Measurements from ENCODE around the gene KCNQ5.

KCNQ5 gene

DNA sequence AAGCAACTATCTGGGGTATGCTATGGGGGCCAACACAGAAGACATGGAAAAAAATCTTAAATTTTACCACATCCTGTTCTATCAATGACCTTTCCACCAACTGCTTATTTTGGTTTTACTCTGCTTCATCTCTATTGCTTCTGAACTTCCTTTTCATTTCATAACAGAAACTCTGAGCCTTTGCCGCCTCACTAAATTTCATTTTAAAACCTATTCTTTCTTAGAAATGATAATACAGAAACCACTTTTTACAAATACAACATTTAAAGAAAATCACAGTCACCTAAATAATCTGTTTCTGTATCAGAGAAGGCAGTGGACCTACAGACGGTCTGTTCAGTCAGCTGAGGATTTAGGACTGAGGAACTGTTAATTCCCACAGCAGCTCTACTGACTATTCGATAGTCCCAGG is 117.5 kb downstream of the KCNQ5 start:
- in situ Hi-C loops (cut with MboI; ENCODE audit: low sequenced_read_pairs): no loop called here

DNA sequence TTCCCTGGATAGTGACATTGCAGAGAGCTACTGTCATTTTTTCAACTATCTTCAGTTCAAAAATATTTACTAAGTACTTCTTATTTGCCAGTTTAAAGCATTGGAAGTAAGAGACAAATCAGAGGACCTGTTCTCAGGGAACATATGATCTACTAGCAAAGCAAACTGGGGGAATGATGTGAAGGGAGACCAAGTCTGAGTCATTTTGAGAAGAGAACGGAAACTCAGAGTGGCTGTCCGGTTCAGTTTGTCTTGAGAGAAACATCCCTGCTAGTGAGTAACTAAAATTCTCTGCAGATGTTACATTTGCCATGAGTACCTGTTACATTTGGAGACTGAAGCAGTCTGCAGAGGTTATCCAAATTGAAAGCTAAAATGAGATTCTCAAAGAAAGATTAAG is 118.3 kb downstream of the KCNQ5 start:
- in situ Hi-C loops (cut with MboI; ENCODE audit: low sequenced_read_pairs): no loop called here

DNA sequence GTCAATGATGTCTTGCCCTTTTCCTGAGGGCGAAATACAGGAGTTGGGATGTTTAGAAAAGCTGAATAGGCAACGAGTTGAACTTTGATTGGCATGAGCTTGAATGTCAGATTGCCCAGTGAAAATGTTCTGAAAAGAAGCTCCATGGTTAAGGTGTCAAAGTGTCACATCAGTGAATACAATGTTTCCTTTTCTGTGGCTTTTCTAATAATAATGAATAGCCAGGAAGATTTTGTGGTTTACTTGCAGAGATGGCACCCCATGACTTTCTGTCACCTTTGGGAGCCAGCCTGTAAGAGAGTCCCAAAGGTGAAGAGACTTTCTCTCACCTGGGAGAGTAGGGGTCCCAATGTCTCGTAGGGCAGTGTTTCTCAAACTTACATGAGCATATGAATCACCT is 119.2 kb downstream of the KCNQ5 start:
- in situ Hi-C loops (cut with MboI; ENCODE audit: low sequenced_read_pairs): no loop called here

DNA sequence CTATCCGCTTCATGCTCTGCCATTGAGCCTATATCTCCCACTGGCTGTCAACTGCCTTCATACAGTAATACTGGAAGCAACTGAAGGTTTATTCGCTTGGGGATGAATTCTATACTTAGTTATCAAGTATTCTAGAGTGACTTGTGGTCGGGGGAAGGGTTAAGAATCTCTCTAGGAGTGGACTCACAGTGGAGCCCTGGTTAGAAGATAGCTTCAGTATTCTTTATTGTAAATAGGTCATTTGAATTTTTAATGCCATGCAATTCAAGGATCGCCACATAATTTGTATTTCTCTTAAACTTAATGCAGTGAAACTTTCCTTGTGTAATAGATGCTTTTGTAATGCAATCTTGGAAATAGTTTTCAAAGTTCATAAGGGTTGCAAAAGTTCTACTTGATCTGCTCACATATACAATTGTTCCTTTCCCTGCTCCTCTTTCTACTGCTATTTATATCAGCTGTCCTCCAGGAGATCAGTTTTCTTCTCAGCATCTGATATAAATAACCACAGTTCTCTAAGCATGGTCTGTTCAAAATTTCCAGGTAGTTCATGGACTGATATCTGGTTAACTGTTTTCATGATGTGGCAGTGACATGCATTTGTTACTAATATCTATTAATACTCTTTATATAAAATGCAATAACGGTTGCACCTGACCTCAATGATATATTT is 120.3 kb downstream of the KCNQ5 start:
- in situ Hi-C loops (cut with MboI; ENCODE audit: low sequenced_read_pairs): no loop called here

DNA sequence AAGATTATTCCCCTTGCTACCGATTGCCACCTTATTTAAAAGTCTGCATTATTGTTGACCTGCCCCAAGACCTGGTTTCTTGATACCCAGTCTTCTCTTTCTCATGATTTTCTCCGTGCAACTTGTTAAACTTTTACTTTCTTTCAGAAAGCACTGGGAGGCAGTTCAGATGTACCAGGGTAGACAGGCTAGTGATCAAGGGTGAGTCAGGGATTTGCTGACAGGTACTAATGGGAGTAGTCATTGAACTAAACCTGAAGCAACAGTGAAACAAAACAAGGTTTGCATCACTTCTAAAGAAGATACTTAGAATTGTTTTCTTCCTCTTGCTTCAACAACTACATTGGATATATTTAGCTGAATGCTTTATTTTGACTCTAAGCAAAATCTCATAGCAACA is 124.4 kb downstream of the KCNQ5 start:
- in situ Hi-C loops (cut with MboI; ENCODE audit: low sequenced_read_pairs): no loop called here

DNA sequence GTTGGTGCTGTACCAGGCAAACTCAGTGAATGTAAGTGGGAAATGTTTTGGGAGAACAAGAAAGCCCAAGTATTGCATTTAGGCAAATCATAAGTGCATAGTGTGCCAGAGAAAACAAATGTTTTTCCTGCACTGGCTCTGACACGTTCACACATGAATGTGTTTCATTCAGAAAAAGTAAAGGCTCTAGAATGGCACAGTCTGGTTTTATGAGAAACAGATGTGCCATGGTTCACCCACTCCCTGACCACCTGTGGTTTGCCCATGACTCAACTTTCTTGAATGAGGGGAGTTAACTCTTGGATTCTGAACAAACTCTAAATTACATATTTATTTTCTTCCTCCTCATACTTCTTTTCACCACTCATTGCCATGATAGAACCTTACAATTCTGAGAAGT is 126.9 kb downstream of the KCNQ5 start:
- in situ Hi-C loops (cut with MboI; ENCODE audit: low sequenced_read_pairs): no loop called here

DNA sequence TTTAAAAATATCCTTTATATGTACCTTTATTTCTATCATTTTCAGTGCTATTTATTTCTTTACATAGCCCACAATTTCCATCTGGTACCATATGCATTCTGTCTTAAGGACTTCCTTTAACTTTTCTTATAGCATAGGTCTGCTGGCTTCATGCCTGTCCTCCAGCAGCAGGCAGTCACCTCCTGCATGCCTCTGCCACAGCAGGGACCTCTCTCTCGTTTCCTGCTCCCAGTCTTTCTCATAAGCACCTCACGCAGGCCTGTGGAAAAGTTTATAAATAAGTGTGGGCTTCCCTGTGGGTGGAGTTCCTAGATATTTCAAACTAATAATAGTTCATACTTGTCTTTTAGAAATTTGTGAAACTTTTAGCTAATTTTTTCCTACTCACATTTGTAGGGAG is 133.9 kb downstream of the KCNQ5 start:
- in situ Hi-C loops (cut with MboI; ENCODE audit: low sequenced_read_pairs): no loop called here

DNA sequence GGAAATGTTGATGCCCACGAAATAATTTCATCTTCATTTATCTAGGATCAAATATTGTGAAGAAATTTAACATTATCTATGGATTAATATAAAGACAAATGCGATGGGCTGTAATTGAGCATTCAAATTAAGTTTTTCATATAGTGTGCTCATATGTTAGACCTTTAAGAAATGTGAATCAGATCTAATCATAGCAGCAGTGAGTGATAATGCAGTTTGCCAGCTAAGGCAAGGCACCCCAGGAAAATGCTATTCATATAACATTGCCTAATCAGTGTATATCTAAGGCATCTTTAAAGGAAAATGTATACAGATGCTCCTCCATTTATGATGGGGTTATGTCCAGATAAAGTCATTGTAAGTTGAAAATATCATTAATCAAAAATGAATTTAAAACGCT is 135.2 kb downstream of the KCNQ5 start:
- in situ Hi-C loops (cut with MboI; ENCODE audit: low sequenced_read_pairs): no loop called here

DNA sequence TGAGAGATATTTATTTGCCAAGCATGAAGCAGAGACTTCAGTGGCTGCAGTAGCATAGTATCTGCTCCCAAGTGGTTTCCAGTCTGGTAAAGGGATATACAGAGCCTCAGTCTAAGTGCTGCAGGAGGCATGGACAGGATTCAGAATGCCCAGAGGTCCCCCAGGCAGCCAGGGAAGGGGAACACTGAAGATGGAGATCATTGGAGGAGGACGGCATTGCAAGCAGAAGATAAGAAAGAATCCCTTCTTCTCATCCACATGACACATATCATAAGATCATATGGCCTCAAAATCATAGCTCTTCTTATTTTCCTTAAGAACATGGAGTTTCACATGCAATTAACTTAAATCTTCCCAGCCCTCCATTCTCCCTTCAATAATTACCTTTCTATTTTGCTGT is 136.1 kb downstream of the KCNQ5 start:
- in situ Hi-C loops (cut with MboI; ENCODE audit: low sequenced_read_pairs): no loop called here

DNA sequence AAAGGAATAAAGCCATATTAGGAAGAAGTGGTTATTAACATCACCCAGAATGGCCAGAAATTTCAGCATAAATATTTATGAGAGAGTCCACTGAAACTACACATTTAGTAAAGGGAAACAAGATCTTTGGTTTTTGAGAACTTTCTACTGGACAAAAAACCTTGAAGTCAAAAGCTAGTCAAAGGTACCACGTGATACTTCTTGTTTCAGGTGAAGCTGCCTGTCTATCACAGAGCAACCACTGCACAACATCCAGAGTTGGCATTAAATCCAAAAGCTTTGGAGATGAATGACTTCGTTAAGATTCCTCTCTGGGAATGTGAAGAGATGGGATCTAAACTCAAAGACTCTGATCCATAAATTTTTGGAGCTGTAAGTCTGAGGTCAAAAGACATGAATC is 137.0 kb downstream of the KCNQ5 start:
- in situ Hi-C loops (cut with MboI; ENCODE audit: low sequenced_read_pairs): no loop called here

DNA sequence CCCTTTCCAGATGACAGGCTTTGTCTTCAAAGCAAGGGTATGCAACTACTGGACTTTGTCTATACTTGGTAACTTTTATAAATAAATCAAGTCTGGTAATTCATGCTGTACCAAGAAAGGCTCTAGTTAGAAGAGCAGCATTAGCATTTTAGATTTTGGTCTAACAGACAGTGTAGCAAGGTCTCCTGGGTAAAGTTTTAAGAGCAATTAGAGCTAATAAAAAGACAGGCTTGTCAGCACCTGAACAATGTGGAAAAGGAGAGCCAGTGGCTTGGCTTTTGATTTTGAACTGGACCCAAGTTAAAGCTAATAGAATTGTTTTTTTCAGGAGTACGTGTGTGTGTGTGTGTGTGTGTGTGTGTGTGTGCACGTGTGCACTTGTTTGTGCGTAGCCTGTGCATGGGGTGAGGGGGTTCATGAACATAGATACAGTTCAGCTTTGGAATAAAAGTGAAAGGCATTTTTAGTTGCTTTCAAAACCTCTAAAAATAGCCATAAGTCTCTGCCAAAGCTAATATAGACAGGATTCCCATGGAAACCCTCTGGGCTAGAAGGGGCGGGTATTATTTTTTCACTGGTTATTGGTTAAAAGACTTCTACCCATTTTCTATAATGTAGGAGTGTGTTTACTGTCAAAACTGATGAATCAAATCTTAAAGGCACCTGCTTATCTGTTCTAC is 138.4 kb downstream of the KCNQ5 start:
- in situ Hi-C loops (cut with MboI; ENCODE audit: low sequenced_read_pairs): no loop called here

DNA sequence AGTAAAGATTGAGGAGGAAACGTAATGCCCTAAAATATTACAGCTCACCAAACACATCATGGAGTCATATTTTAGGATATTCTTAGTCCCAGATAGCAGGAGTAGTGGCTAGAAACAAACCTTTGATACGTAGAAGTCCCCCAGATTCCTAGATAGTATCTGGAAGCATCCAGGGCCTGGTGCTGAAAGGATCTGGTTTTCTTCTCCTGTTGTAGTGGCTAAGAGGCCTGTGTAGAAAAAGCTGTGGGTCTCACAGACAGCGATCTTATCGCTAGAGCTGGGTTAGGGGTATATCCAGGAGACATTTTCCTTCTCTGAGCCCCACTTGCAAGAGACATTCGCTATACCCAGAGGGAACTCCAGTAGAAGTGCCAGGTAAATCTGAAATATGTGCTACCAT is 139.9 kb downstream of the KCNQ5 start:
- in situ Hi-C loops (cut with MboI; ENCODE audit: low sequenced_read_pairs): no loop called here

DNA sequence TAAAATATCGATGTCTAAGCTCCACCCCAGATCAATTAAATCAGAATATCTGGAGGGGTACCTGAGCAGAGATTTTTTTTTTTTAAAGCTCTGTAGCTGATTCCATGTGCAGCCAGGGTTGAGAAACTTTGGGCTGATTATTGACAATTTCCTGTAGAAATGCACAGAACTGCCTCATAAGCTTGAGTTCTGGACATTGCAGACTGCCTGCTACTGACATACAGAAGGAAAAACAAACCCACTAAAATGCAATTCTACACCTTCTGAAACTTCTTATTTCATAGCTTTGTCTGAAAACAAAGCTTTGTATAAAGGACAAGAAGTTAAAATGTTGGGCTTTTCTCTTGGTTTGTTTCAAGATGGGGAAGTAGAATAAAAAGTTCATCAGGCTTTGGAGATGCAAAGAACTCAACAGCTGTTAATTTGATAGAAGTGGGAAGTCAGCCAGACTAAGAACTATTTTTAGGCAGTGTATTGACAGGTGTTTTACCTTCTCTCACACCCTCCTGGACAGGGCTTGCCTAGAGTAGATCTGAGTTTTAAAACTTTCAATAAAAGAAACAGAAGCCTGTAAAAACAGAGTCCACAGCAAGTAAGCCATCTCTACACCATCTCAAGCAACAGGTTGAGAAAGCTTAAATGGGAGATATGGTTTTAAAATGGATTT is 147.7 kb downstream of the KCNQ5 start:
- in situ Hi-C loops (cut with MboI; ENCODE audit: low sequenced_read_pairs): no loop called here

DNA sequence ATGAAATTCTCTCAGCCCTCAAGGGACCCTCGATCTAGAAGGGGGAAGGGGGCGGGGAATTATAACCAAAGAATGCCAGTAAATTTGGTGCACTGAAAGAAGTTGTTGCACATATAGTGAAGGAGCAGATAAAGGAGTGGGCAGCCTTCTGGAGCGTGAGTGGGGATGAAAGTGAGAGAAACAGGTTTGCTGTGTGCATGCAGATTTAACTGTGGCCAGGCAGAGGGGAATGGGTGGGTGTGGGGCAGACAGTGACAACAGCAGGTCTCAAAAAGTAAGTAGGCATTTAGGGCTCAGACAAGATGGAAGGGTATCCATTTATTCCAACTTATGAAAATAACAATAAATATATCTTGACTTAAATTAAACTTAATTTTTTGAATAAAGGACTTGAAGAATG is 149.1 kb downstream of the KCNQ5 start:
- in situ Hi-C loops (cut with MboI; ENCODE audit: low sequenced_read_pairs): no loop called here

DNA sequence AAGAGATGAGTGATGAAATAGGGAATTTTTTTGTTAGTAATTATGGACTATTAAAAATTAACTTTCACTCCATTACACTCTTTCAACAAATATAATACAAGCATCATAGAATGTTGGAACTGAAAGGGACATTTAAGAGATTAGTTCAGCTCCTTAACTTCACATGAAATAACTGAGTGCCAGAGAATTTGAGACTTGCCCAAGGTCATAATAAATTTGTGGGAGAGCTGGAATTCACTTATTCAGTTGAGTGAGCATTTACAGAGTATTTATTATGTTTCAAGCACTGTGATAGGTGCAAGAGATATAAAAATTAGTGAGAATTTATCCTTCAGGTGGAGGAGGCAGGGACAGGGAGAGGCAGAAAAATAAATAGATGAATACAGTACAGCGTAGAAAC is 154.6 kb downstream of the KCNQ5 start:
- in situ Hi-C loops (cut with MboI; ENCODE audit: low sequenced_read_pairs): no loop called here

DNA sequence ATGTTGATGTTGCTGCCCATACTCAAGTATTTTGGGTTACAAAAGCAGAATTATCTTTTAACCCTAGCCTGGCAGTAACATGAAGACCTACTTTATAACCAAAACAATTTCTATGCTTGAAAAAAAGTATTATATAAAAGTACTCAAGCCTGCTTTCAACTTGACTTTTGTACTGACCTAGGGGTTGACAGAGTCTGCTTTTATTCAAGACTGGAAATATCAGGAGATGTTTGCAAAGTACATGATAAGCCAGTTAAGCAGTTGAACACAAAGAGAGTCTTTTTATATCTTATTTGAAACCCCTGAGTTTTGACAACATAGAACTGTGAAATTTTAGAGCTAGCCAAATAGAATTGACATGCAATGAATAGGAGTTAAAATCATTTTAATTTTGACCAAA is 159.8 kb downstream of the KCNQ5 start:
- in situ Hi-C loops (cut with MboI; ENCODE audit: low sequenced_read_pairs): no loop called here

DNA sequence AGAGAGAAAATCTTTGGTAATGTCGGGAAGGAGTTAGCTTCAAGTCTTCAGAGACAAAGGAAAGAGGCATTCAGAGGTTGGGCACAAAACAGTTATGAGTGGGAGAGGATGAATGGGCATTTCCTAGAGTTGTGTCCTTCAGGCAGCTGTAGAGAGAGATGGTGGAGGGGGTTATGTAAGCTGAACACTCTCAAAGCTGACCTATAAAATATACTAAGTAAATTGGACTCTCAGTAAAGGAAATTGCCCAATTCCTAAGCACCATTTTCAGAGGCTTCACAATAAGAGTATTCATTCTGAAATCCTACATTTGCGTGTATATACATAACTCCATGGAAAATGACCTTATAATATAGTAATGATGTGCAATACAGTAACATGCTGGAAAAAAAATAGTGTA is 161.2 kb downstream of the KCNQ5 start:
- in situ Hi-C loops (cut with MboI; ENCODE audit: low sequenced_read_pairs): no loop called here

DNA sequence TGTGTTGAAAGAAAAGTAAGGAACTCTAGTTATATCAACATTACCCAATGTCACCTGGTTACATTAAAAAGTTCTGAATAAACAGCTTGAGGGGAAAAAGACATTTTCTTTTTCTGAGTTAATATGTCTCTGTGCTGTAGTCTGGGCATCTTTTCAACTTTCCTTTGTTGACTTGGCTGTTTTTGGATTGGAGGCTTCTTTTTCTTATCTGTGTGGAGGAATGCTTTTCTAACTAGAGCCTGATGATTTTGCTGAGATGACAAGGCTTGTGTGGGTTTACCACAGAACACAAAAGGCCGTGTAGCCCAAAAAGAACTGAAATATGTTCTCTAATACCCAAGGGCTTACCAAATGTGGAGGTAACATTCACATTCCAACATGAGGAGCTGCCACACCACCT is 161.8 kb downstream of the KCNQ5 start:
- in situ Hi-C loops (cut with MboI; ENCODE audit: low sequenced_read_pairs): no loop called here

DNA sequence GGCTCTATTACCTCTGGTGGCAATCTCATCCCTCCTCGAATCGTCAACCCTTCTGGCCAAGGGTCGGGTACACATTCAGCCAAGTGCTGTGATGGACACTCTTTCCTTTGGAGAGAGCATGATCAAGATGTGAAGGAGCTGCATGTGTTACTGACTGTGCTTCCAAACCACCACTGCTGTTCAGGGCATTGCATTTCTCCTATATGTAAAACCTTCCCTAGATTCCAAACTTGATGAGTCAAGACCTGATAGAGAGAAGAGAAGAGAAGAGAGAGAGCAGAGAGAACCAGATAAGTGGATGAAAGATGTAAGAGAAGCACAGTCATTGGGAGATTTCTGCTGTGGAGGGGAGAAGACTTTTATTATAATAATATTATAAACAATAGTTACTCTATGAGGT is 162.2 kb downstream of the KCNQ5 start:
- in situ Hi-C loops (cut with MboI; ENCODE audit: low sequenced_read_pairs): no loop called here

DNA sequence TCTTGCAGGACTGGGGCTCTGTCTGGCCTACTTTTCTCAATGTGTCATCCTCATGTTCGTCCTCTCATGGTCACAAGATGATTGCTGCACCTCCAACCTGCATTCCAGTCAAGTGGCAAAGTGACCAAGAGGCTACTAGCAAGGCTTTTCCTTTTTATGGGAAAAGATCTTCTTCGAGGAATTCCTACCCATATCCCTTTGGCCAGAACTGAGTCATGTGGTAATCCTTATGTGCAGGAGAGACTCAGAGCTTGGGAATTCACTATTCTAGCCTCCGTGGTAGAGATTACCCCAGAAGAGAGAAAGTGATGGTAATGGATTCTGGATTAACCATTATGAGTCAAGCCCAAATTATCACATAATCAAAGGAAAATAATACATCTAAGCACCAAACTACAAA is 162.7 kb downstream of the KCNQ5 start:
- in situ Hi-C loops (cut with MboI; ENCODE audit: low sequenced_read_pairs): no loop called here

DNA sequence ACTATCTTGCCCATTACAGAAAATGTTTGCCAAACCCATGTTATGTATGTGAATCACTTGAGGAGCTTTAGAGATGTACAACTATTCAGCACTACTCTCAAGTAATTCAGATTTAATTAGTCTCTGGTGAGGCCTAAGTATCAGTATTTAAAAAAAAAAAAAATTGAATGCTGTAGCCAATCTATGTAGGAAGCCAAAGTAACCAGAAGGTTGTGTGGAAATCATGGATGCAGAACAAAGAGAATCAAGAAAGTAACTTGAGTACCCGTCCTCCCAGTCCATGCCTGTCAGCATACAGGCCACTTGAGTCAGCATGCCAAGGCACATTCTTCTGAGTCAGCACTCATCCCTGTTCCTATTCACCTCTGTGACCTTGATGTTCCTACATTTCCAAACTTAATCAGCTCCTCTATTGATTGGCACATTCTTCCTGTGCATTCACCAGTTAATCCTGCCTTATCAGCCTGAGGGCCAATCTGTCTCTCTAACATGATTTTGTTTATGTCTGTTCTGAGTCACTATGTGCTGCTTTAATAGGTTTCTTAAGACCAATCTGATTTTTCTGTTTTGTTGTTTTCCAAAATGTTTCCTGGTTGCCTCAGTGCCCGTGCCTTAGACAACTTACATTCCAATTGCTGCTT is 165.6 kb downstream of the KCNQ5 start:
- in situ Hi-C loops (cut with MboI; ENCODE audit: low sequenced_read_pairs): no loop called here

DNA sequence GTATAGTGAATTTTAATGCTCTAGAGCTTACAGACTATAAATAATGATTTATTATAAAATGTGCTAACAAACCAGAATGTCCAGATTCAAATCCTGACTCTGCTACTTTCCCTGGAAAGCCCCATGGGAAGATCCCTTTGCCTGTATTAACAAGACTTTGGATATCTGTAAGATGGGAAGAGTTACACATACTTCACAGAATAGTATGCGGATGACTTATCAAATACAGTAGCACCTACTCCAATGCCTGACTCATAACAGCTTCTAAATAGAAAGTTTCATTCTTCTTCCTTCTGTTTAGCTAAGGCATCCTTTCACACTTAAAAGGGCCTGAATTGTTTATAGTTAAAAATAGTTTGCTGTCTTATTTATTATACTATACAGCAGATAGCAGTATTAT is 166.3 kb downstream of the KCNQ5 start:
- in situ Hi-C loops (cut with MboI; ENCODE audit: low sequenced_read_pairs): no loop called here
